B cell (primary cell): Measurements from ENCODE around the gene OTULINL. TPM values are rescaled to one million over a fixed set of nuclear protein-coding genes. Genes with fewer than 3 reads are reported as not detected.

ENCODE experiments used
- ATAC-seq: fragments of 200-7000 bp; cut with Tn5 transposase; one replicate; pipeline ENCODE4 v1.10.0; 2021; ENCODE audit warnings: low read depth, mild to moderate bottlenecking, moderate number of reproducible peaks, moderate library complexity
- CTCF ChIA-PET: fragments of 350-600 bp; sonication (Branson Sonifier 250); formaldehyde crosslinking; loops from one replicate; lab custom pipeline; 2021; ENCODE audit warnings: antibody characterized with exemption, inconsistent platforms; lab: Charles Lee
- POLR2A ChIA-PET: fragments of 350-600 bp; sonication (Branson Sonifier 250); formaldehyde crosslinking; loops from one replicate; lab custom pipeline; 2021; ENCODE audit warnings: antibody characterized with exemption; lab: Charles Lee
- DNase-seq: peaks from one replicate; pipeline ENCODE4 v3.0.0; 2013
- H2AFZ ChIP-seq: 2 replicates; pipeline ENCODE4 v1.6.1; 2012; ENCODE audit warnings: mild to moderate bottlenecking, low read depth, low read length; ENCODE audit not compliant: insufficient read depth, poor library complexity, severe bottlenecking
- H3K27ac ChIP-seq, 2 donors: 1 replicate in 1 of 2; 2 replicates in 1 of 2; pipeline ENCODE4 v1.5.1; 2012 to 2013; ENCODE audit warnings: low read length in 2 of 2, mild to moderate bottlenecking in 2 of 2, moderate library complexity in 1 of 2
- H3K27me3 ChIP-seq, 4 experiments: fragments of 200-600 bp in 1 of 4; sonication (generic) in 1 of 4; replicated peaks in 1 of 4; 1 replicate in 2 of 4; 2 replicates in 2 of 4; pipeline versions ENCODE4 v1.6.1 to v1.7.0; 2013 to 2016; ENCODE audit warnings: low read length in 3 of 4, mild to moderate bottlenecking in 2 of 4, mixed read lengths in 1 of 4, moderate library complexity in 1 of 4; ENCODE audit not compliant: insufficient read depth in 4 of 4, control insufficient read depth in 3 of 4; ENCODE audit errors: control extremely low read depth in 1 of 4
- H3K36me3 ChIP-seq, 2 experiments: replicated peaks in 1 of 2; 1 replicate in 1 of 2; 2 replicates in 1 of 2; pipeline versions ENCODE4 v1.6.1 to v1.7.1; 2013; ENCODE audit warnings: low read length in 1 of 2; ENCODE audit not compliant: insufficient read depth in 2 of 2, control insufficient read depth in 1 of 2; ENCODE audit errors: control extremely low read depth in 1 of 2, extremely low read depth in 1 of 2
- H3K4me1 ChIP-seq, 2 donors: fragments of 200-600 bp in 1 of 2; sonication (generic) in 1 of 2; 1 replicate in 1 of 2; 2 replicates in 1 of 2; pipeline versions ENCODE4 v1.5.1 to v1.6.1; 2013 to 2017; ENCODE audit warnings: low read length in 2 of 2; ENCODE audit not compliant: control insufficient read depth in 2 of 2, insufficient read depth in 2 of 2
- H3K4me2 ChIP-seq: replicated peaks from 2 replicates; pipeline ENCODE3; 2012; ENCODE audit warnings: mild to moderate bottlenecking, low read depth, low read length; ENCODE audit not compliant: poor library complexity, severe bottlenecking
- H3K4me3 ChIP-seq, 5 experiments: fragments of 200-600 bp in 1 of 5; sonication (generic) in 1 of 5; 1 replicate in 3 of 5; 2 replicates in 2 of 5; pipeline versions ENCODE4 v1.5.1 to v1.7.0; 2011 to 2016; ENCODE audit warnings: low read length in 4 of 5, mild to moderate bottlenecking in 4 of 5, low read depth in 2 of 5, control low read depth in 1 of 5, moderate library complexity in 1 of 5; ENCODE audit not compliant: insufficient read depth in 1 of 5; ENCODE audit errors: control extremely low read depth in 1 of 5, extremely low read depth in 1 of 5
- H3K79me2 ChIP-seq: fragments of 200-600 bp; sonication (generic); one replicate; pipeline ENCODE4 v1.6.0; 2016; ENCODE audit warnings: low read length; ENCODE audit not compliant: control insufficient read depth, insufficient read depth
- H3K9ac ChIP-seq: fragments of 200-600 bp; sonication (generic); 2 replicates; pipeline ENCODE4 v1.6.1; 2017; ENCODE audit warnings: mild to moderate bottlenecking, low read length, moderate library complexity
- H3K9me3 ChIP-seq, 3 donors: one replicate each; pipeline versions ENCODE4 v1.6.1 to v1.7.1; 2013; ENCODE audit warnings: low read length in 2 of 3; ENCODE audit not compliant: control insufficient read depth in 2 of 3, insufficient read depth in 1 of 3; ENCODE audit errors: control extremely low read depth in 1 of 3
- H4K20me1 ChIP-seq: 2 replicates; pipeline ENCODE4 v1.6.0; 2012; ENCODE audit warnings: mild to moderate bottlenecking, low read length; ENCODE audit not compliant: insufficient read depth, control insufficient read depth, poor library complexity, severe bottlenecking
- H3K27ac Mint-ChIP-seq: one replicate; pipeline ENCODE4 v1.8.0; 2021; ENCODE audit warnings: mixed read lengths
- H3K27me3 Mint-ChIP-seq: one replicate; pipeline ENCODE4 v1.8.0; 2021; ENCODE audit warnings: mixed read lengths
- H3K4me1 Mint-ChIP-seq: one replicate; pipeline ENCODE4 v1.8.0; 2021; ENCODE audit warnings: mixed read lengths
- H3K4me3 Mint-ChIP-seq: one replicate; pipeline ENCODE4 v1.8.0; 2021; ENCODE audit warnings: mixed read lengths
- H3K9me3 Mint-ChIP-seq: one replicate; pipeline ENCODE4 v1.8.0; 2022; ENCODE audit warnings: mixed read lengths; ENCODE audit not compliant: insufficient read depth
- EZH2 ChIP-seq: IDR thresholded peaks from 2 replicates; pipeline ENCODE4 v1.6.1; 2012; ENCODE audit warnings: borderline replicate concordance, low read depth, mild to moderate bottlenecking, moderate library complexity, low read length; ENCODE audit not compliant: insufficient read depth, poor library complexity, severe bottlenecking
- WGBS: methylation state at CpG from one replicate; pipeline ENCODE4 v1.1.5; 2013; ENCODE audit warnings: missing lambda C conversion rate; ENCODE audit not compliant: insufficient coverage; 5-methylcytosine and 5-hydroxymethylcytosine counted together
- intact Hi-C: fragments of 100-400 bp; cut with micrococcal nuclease; formaldehyde crosslinking; loops from one replicate; pipeline ENCODE4 v1.10.0; 2022
- polyA plus RNA-seq: library from polyadenylated mRNA; depleted of rRNA; stranded (reverse); fragments of >200 nt; gene quantifications from 2 replicates; pipeline ENCODE4 v1.2.3, GENCODE V29; 2012
- total RNA-seq, 2 donors: library from RNA; stranded (reverse); fragments of 120-200 nt in 1 of 2; gene quantifications; 1 replicate in 1 of 2; 2 replicates in 1 of 2; pipeline versions ENCODE4 v1.2.3 to v1.2.4, GENCODE V29; 2013 to 2022
- TF ChIP-seq, protein P1 (sequence below): fragments of 200-600 bp; IDR thresholded peaks from one replicate; pipeline ENCODE4 v1.8.0; 2022; ENCODE audit warnings: antibody characterized with exemption, mild to moderate bottlenecking

The OTULINL gene
- total and polyA plus RNA-seq, 2 donors (not counting 1 experiment from before 2014, with no cell fraction given) = 0.33 to 0.81 TPM

DNA sequence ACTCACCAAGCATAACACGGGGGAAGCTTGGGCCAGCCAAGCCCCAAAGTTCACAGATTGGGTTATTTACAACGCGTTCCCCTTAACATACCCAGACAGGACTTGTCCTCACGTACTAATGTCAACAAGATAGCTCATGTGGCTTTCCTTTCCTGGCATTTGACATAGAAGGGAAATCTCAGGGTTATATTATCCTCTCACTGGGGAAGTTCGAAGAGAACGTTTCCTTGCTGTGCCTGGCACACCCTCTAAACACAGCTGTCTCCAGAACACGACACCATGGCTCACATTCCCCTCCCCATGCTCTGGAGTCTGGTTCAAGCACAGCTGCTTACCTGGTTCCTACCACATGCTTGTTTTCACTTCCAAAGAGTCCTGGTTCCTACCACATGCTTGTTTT is 46.8 kb upstream of the OTULINL start:
- Histone ChIP-seq H3K79me2 (no peaks in the 10 kb centered on the region), H3K9me3 (no peaks in the 10 kb centered on the region), H3K4me2 (peak overlapping the region; percentile 11), H3K27me3 (no peaks in the 10 kb centered on the region), H3K4me1 (peaks cover 7 to 8% of the 10 kb centered on the region in 2 donors), H3K27ac (no peak overlapping the region), H3K9ac (no peak overlapping the region), H3K4me3 (no peak overlapping the region), H3K36me3 (no peaks in the 10 kb centered on the region), H4K20me1 (no peaks in the 10 kb centered on the region), H2AFZ (no peak overlapping the region)
- ChIA-PET POLR2A (interaction anchor here (0.7 kb wide), 1 partner anchor 43 kb away, joined by 3 read pairs; no protein-coding TSS in a partner anchor), CTCF (no interaction called here)
- DNase-seq = no peak
- no peak overlapping the region for H3K4me3 Mint-ChIP-seq
- H3K4me1 Mint-ChIP-seq = peaks cover 14% of the 10 kb centered on the region
- ATAC-seq = no peak
- peaks cover 2% of the 10 kb centered on the region for H3K9me3 Mint-ChIP-seq
- H3K27me3 Mint-ChIP-seq = peaks cover 6% of the 10 kb centered on the region
- intact Hi-C loops = no loop called here
- 10% methylated on average over 5 of the region's 7 CpGs for WGBS
- no peak overlapping the region for H3K27ac Mint-ChIP-seq
- TF ChIP-seq, protein P1, sequence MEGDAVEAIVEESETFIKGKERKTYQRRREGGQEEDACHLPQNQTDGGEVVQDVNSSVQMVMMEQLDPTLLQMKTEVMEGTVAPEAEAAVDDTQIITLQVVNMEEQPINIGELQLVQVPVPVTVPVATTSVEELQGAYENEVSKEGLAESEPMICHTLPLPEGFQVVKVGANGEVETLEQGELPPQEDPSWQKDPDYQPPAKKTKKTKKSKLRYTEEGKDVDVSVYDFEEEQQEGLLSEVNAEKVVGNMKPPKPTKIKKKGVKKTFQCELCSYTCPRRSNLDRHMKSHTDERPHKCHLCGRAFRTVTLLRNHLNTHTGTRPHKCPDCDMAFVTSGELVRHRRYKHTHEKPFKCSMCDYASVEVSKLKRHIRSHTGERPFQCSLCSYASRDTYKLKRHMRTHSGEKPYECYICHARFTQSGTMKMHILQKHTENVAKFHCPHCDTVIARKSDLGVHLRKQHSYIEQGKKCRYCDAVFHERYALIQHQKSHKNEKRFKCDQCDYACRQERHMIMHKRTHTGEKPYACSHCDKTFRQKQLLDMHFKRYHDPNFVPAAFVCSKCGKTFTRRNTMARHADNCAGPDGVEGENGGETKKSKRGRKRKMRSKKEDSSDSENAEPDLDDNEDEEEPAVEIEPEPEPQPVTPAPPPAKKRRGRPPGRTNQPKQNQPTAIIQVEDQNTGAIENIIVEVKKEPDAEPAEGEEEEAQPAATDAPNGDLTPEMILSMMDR = no peak
- TF ChIP-seq EZH2 = no peak

DNA sequence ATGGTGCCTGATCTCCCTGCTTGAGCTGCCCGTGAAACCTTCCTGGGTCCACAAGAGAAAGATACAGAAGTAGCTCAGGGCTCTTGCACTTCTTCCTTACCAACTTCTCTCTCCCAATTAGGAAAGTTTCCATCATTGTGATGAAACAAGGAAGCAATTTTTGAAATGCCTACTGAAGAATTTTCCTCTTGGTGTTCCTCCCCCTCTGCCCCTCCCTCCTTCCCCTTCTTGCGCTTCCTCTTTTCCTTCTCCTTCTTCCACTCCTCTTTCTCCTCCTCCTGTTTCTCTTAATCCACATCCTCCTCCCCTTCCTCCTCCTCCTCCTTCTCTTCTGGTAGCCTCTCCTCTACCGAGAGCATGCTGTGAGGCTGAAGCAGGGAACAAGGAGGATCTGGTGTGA is 36.3 kb upstream of the OTULINL start:
- Mint-ChIP-seq H3K27ac (no peak overlapping the region), H3K27me3 (peaks cover 50% of the 10 kb centered on the region), H3K4me1 (no peaks in the 10 kb centered on the region), H3K4me3 (no peak overlapping the region), H3K9me3 (peaks cover 12% of the 10 kb centered on the region)
- intact Hi-C loops = no loop called here
- H3K9me3 ChIP-seq = peaks cover 0 to 11% (median 4%) of the 10 kb centered on the region in 3 donors
- ChIA-PET POLR2A (no interaction called here), CTCF (no interaction called here)
- ATAC-seq (no peak), DNase-seq (no peak)
- H3K4me3 ChIP-seq = no peak overlapping the region
- no peaks in the 10 kb centered on the region for H4K20me1 ChIP-seq
- H2AFZ ChIP-seq = no peak overlapping the region
- no peak overlapping the region for H3K27ac ChIP-seq
- no peaks in the 10 kb centered on the region for H3K4me1 ChIP-seq
- TF ChIP-seq, protein P1 = no peak
- TF ChIP-seq EZH2 = no peak
- no peaks in the 10 kb centered on the region for H3K36me3 ChIP-seq
- no peak overlapping the region for H3K9ac ChIP-seq
- peaks cover 0 to 24% (median 6%) of the 10 kb centered on the region in 4 experiments for H3K27me3 ChIP-seq
- no peak overlapping the region for H3K4me2 ChIP-seq
- WGBS = 50% methylated on average over 1 of the region's 3 CpGs
- no peaks in the 10 kb centered on the region for H3K79me2 ChIP-seq
